ENCODE data around the gene CEP104.

DNA sequence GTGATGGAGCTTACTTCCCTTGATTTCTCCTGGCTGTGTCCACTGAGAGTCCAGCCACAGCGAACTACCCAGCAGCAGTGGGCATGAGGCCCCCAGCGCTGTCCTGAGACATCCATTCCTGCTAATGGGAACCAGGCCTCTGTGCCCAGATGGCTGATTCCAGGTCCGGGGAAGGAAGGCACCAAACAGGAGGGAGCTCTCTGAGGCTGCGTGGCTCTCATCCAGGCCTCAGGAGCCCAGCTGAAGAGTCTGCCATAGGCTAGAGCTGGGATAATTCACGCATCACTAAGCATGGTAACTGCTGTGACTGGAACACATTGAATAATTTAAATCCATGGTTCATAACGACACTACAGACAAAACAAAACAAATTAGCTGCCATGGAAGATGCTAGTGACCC lies 36.0 kb downstream of the CEP104 start:
- TF ChIP-seq, protein P1, sequence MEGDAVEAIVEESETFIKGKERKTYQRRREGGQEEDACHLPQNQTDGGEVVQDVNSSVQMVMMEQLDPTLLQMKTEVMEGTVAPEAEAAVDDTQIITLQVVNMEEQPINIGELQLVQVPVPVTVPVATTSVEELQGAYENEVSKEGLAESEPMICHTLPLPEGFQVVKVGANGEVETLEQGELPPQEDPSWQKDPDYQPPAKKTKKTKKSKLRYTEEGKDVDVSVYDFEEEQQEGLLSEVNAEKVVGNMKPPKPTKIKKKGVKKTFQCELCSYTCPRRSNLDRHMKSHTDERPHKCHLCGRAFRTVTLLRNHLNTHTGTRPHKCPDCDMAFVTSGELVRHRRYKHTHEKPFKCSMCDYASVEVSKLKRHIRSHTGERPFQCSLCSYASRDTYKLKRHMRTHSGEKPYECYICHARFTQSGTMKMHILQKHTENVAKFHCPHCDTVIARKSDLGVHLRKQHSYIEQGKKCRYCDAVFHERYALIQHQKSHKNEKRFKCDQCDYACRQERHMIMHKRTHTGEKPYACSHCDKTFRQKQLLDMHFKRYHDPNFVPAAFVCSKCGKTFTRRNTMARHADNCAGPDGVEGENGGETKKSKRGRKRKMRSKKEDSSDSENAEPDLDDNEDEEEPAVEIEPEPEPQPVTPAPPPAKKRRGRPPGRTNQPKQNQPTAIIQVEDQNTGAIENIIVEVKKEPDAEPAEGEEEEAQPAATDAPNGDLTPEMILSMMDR (IDR thresholded peaks at IDR 0.05) = no peak
- TF ChIP-seq POLR2A (IDR thresholded peaks at IDR 0.05) = no peak

All from heart left ventricle (tissue), 13 donors.